ENCODE results near the gene BEND4. TPM values are rescaled to one million over a fixed set of nuclear protein-coding genes. Genes with fewer than 3 reads are reported as not detected.

The BEND4 gene
- total and polyA plus RNA-seq, 2 of the 4 experiments (the other 2 are of a cell fraction): not detected

DNA sequence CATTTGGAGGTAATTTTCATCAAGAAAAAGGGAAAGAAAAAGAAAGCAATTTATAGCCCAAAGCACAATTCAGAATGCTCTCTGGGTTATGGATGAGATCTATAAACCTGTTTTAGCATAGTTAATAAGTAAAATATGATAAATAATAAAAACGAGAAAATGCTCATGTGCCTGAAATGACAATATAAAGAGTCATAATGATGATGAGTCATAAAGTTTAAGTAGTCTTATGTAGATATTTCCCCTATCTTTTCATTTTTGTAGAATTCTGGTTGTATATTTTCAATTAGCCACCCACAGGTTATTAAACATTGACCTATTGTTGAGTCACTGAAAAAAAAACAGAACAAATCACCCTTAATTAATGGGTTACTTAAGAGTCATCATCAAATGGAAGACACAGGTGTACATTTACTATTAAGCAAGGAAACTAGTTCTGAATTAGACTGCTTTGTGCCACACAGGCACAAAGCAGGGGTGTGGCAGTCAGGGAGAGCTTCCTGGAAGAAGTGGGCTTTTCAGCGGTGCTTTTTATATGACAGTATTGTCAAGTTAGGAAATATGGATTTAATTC, 29.3 kb downstream of the BEND4 start:
- DNase-seq: no peak
- no peak overlapping the region for H3K56ac ChIP-seq (ENCODE audit: extremely low read depth, insufficient read depth, low read length)

More for the DNA sequence above, 29.3 kb downstream of the BEND4 start:
- no peak overlapping the region for H2BK15ac ChIP-seq (ENCODE audit: low read depth, low read length)
- no peaks in the 10 kb centered on the region for H3K79me1 ChIP-seq (ENCODE audit: low read depth in 1 of 2, low read length in 2 of 2)
- H3K4me1 ChIP-seq (ENCODE audit: control insufficient read depth, insufficient read depth, low read length): no peaks in the 10 kb centered on the region
- H2BK120ac ChIP-seq (ENCODE audit: low read depth, low read length): no peak overlapping the region
- no CpG with 5 or more reads among the region's 2 CpGs for WGBS, 2 experiments (ENCODE audit: extremely low coverage in 2 of 2, insufficient read length in 1 of 2)
- in situ Hi-C loops (cut with MboI; ENCODE audit: low sequenced_read_pairs): no loop called here
- no peak overlapping the region for H4K91ac ChIP-seq (ENCODE audit: insufficient read depth, low read depth, low read length)
- H3K4ac ChIP-seq (ENCODE audit: low read depth, low read length): no peak overlapping the region
- H3K18ac ChIP-seq (ENCODE audit: low read depth, low read length): no peak overlapping the region
- no TSS peak for BruUV-seq (replicated peaks)
- H3K4me2 ChIP-seq (ENCODE audit: low read depth, low read length): no peak overlapping the region
- no peak overlapping the region for H3K23ac ChIP-seq (ENCODE audit: low read depth, low read length)
- H4K5ac ChIP-seq (ENCODE audit: low read depth, low read length): no peak overlapping the region
- H2BK20ac ChIP-seq (ENCODE audit: low read depth, low read length): no peak overlapping the region
- H3K9me3 ChIP-seq (ENCODE audit: control insufficient read depth, insufficient read depth, low read length): no peaks in the 10 kb centered on the region
- ChIA-PET POLR2A (ENCODE audit: unreplicated experiment) (no interaction called here), CTCF (no interaction called here)
- no peaks in the 10 kb centered on the region for H3K36me3 ChIP-seq (ENCODE audit: control insufficient read depth, insufficient read depth, low read length)
- no peak overlapping the region for H2AK5ac ChIP-seq (ENCODE audit: low read depth, low read length)
- TF ChIP-seq FOS (IDR thresholded peaks at IDR 0.05; ENCODE audit: low read depth, low read length) (0 out of 2 replicates have a peak, but pooled peaks have one; percentile 13), MAZ (IDR thresholded peaks at IDR 0.05; ENCODE audit: borderline replicate concordance, low read depth, low read length) (no peak), MAFK (IDR thresholded peaks at IDR 0.05; ENCODE audit: low read depth, low read length) (no peak)
- TF ChIP-seq, protein P1, sequence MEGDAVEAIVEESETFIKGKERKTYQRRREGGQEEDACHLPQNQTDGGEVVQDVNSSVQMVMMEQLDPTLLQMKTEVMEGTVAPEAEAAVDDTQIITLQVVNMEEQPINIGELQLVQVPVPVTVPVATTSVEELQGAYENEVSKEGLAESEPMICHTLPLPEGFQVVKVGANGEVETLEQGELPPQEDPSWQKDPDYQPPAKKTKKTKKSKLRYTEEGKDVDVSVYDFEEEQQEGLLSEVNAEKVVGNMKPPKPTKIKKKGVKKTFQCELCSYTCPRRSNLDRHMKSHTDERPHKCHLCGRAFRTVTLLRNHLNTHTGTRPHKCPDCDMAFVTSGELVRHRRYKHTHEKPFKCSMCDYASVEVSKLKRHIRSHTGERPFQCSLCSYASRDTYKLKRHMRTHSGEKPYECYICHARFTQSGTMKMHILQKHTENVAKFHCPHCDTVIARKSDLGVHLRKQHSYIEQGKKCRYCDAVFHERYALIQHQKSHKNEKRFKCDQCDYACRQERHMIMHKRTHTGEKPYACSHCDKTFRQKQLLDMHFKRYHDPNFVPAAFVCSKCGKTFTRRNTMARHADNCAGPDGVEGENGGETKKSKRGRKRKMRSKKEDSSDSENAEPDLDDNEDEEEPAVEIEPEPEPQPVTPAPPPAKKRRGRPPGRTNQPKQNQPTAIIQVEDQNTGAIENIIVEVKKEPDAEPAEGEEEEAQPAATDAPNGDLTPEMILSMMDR (conservative IDR thresholded peaks at IDR 0.05; ENCODE audit: low read depth, low read length): no peak
- no peak overlapping the region for H3K27ac ChIP-seq (ENCODE audit: insufficient read depth, low read length)
- dilution Hi-C loops (cut with HindIII; ENCODE audit: low sequenced_read_pairs, unreplicated experiment): no loop called here
- no peak overlapping the region for H4K8ac ChIP-seq (ENCODE audit: low read depth in 2 of 2, low read length in 2 of 2)
- H3K27me3 ChIP-seq (ENCODE audit: control insufficient read depth, insufficient read depth, low read length): peaks cover 9% of the 10 kb centered on the region
- no peaks in the 10 kb centered on the region for H3K9me1 ChIP-seq (ENCODE audit: insufficient read depth, low read length)
- intact Hi-C loops (cut with micrococcal nuclease): no loop called here
- no peak overlapping the region for H2AFZ ChIP-seq (replicated peaks; ENCODE audit: low read length, poor library complexity)
- no peak overlapping the region for H2AK9ac ChIP-seq (replicated peaks; ENCODE audit: low read depth, low read length, poor library complexity)
- H3K9ac ChIP-seq (ENCODE audit: low read depth, low read length): no peak overlapping the region
- H3K14ac ChIP-seq (replicated peaks; ENCODE audit: low read depth, low read length): no peak overlapping the region
- H4K20me1 ChIP-seq (ENCODE audit: insufficient read depth, low read length): no peaks in the 10 kb centered on the region
- H2BK5ac ChIP-seq (ENCODE audit: low read depth, low read length, poor library complexity, severe bottlenecking): no peak overlapping the region
- no peak overlapping the region for H3K4me3 ChIP-seq (ENCODE audit: insufficient read depth, low read depth, low read length)
- ATAC-seq (ENCODE audit: low read depth): no peak

All from IMR-90 (cell line).